Cardiac fibroblast (primary cell): ENCODE measurements around the gene MCF2L2.
"Not testable (repeated sequence)": the region's sequence is repeated elsewhere in the genome, so short reads cannot be mapped to it uniquely, and the experiment has no call there.

Experiments
- DNase-seq, 2 donors: peaks; one replicate each; pipeline versions ENCODE4 v3.0.0 to v3.0.0-alpha.2; 2010; ENCODE audit warnings: low read depth in 2 of 2
- H3K4me3 ChIP-seq, 2 donors: replicated peaks in 1 of 2; 1 replicate in 1 of 2; 2 replicates in 1 of 2; pipeline ENCODE4 v1.5.1; 2011; ENCODE audit warnings: low read depth in 2 of 2, low read length in 2 of 2, mild to moderate bottlenecking in 2 of 2, moderate library complexity in 1 of 2
- TF ChIP-seq, protein P1 (sequence below): IDR thresholded peaks from one replicate; pipeline ENCODE4 v1.5.1; 2011; ENCODE audit warnings: low read depth, mild to moderate bottlenecking, low read length, inconsistent platforms

MCF2L2 gene

DNA sequence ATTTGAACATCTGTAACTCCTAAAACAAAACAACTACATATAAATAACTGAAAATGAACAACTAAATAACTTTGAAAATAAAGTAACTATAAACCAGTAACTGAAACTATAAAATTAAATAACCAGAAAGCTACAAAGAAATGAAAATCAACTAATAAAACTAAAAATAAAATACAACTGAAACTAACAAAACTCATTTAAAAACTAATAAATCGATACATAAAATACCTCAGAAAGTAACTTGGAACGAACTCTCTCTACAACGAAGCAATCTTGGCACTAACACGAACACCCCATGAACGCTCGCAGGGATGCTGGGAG is 249.9 kb downstream of the MCF2L2 start:
- DNase-seq = no peak
- TF ChIP-seq, protein P1, sequence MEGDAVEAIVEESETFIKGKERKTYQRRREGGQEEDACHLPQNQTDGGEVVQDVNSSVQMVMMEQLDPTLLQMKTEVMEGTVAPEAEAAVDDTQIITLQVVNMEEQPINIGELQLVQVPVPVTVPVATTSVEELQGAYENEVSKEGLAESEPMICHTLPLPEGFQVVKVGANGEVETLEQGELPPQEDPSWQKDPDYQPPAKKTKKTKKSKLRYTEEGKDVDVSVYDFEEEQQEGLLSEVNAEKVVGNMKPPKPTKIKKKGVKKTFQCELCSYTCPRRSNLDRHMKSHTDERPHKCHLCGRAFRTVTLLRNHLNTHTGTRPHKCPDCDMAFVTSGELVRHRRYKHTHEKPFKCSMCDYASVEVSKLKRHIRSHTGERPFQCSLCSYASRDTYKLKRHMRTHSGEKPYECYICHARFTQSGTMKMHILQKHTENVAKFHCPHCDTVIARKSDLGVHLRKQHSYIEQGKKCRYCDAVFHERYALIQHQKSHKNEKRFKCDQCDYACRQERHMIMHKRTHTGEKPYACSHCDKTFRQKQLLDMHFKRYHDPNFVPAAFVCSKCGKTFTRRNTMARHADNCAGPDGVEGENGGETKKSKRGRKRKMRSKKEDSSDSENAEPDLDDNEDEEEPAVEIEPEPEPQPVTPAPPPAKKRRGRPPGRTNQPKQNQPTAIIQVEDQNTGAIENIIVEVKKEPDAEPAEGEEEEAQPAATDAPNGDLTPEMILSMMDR = no peak
- H3K4me3 ChIP-seq = peak overlapping the region; percentile 67 to 68

DNA sequence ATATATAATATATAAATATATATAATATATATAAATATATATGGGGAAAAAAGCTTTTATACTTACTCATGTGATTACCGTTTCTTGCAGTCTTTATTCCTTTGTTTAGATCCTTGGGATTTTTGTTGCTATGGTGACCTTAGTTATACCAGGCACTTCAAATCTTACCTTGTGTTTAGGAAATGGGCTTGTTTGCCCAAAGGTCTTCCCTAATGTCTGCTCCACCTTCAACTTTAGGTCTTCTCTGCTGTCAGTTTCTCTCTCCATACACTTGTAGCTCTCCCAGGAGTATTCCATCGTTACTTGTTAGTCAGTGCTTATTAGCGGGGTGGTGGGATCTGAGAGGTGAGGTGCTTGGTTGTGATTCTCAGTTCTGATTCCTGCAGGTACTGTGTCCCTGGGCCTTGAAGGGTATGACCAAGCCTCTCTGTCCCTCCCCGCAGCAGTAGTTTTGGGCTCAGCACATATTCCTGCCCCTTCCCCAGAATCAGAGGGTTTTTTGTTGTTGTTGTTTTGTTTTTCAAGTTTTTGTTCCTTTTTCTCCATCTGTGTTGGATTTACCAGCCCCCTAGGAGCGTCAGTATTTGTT is 256.3 kb downstream of the MCF2L2 start:
- TF ChIP-seq, protein P1 = no peak
- no peak overlapping the region for H3K4me3 ChIP-seq
- DNase-seq = no peak

DNA sequence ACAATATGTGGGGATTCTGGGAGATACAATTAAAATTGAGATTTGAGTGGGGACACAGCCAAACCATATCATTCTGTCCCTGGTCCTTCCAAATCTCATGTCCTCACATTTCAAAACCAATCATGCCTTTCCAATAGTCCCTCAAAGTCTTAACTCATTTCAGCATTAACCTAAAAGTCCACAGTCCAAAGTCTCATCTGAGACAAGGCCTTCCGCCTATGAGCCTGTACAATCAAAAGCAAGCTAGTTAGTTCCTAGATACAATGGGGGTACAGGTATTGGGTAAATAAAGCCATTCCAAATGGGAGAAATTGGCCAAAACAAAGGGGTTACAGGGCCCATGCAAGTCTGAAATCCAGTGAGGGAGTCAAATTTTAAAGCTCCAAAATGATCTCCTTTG is 260.4 kb downstream of the MCF2L2 start:
- not testable (repeated sequence) for H3K4me3 ChIP-seq, DNase-seq

DNA sequence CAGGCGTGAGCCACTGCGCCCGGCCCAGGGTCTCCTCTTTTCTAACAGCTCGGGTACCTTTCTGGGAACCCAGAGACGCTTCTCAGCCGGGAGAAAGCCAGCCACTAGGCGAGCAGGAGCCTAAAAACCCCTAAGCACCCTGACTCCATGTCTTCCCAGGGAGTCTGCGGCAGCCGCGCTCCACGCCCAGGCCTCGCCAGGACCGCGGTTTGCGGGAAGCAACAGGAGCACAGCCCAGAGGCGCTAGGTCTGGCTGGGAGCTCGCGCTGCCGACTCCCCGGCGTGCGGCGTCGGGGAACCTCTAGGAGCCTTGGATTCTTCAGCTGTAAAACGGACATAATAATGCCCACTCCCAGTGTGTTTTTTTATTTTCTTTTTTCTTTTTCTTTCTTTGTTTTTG is 264.9 kb downstream of the MCF2L2 start:
- TF ChIP-seq, protein P1 = no peak
- H3K4me3 ChIP-seq = no peak overlapping the region
- no peak for DNase-seq

DNA sequence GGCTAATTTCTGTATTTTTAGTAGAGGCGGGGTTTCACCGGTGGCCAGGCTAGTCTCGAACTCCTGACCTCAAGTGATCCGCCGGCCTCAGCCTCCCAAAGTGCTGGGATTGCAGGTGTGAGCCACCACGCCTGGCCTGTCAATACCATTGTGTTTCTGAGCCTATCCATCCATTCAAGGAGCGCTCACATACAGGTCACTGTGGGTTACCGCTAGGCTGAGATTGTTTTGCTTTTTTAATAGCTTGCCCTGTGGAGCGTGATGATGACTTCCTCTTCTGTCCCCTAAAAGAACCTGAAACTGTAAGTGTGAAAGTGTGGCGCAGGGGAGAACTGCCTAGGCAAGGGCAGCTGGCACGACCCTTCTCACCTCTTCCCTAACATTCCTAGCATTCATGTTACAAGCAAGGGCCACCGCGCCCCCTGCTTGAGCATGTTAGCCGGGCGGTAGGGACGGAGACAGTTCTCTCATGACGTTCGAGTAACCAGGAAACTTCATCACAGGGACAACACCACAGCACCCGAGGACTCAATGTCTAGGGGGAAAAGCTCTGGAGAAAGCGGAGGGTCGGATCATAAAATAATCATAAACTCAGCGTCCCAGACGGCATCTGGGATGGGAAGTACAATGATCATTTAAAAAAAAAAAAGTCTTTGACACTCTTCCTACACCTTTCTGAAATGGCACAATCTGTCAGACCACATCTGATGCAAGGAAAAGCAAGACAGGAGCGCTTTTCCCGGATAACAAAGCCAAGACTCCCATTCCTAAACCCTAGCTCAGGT is 266.7 kb downstream of the MCF2L2 start:
- peak overlapping the region; percentile 50 to 62 for H3K4me3 ChIP-seq
- TF ChIP-seq, protein P1 = no peak
- no peak for DNase-seq

DNA sequence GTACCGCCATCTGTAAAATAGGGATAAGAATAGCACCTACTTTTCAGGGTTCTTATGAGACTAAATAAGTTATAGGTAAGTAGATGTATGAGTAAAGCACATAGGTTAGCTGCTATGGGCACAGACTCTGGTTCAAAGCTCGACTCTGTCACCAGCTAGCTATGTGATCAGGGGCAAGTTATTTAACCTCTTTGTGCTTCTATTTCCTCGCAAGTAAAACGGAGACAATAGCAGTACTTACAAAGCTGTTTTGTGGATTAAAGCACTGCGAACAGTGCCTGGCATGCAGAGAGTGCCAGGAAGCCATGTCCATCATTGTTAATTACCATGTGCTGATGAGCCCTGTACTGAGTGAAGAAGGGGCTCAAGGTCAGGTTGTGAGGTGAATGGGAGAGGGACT is 267.8 kb downstream of the MCF2L2 start:
- TF ChIP-seq, protein P1 = no peak

DNA sequence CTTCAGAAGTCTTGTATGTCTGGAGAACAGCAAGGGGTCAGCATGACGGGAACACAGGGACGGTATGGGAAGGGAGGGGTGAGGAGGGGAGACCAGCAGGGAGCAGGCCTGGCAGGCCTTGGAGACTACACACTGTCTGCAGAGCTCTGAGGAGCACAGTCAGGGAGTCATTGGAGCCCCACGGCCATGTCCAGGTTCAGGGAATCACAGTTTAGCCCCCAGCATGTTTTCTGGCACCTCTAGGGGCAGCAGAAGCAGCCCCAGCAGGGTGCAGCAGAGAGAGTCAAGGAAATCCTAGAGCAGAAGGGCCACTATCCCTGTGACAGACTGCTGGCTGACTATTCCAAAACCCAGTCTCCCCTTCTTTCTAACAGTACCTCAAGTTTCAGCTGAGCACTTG is 269.1 kb downstream of the MCF2L2 start:
- DNase-seq = no peak
- TF ChIP-seq, protein P1 = peak; percentile 40
- no peak overlapping the region for H3K4me3 ChIP-seq

More for the DNA sequence above, 267.8 kb downstream of the MCF2L2 start:
- H3K4me3 ChIP-seq = no peak overlapping the region
- DNase-seq = no peak
